Mammary epithelial cell (primary cell): ENCODE results near the gene SF3A2.

Source experiments
- EZH2 ChIP-seq: IDR thresholded peaks from 2 replicates; pipeline ENCODE4 v1.6.1; 2012; ENCODE audit warnings: low read length, inconsistent platforms, borderline replicate concordance
- TF ChIP-seq, protein P1 (sequence below), 2 donors: IDR thresholded peaks in 1 of 2; conservative IDR thresholded peaks in 1 of 2; 2 replicates each; pipeline ENCODE4 v1.5.1; 2011 to 2012; ENCODE audit warnings: inconsistent platforms in 2 of 2, low read length in 2 of 2, mild to moderate bottlenecking in 2 of 2, control low read depth in 1 of 2, low read depth in 1 of 2; ENCODE audit not compliant: insufficient read depth in 1 of 2; ENCODE audit errors: extremely low read depth in 1 of 2

DNA sequence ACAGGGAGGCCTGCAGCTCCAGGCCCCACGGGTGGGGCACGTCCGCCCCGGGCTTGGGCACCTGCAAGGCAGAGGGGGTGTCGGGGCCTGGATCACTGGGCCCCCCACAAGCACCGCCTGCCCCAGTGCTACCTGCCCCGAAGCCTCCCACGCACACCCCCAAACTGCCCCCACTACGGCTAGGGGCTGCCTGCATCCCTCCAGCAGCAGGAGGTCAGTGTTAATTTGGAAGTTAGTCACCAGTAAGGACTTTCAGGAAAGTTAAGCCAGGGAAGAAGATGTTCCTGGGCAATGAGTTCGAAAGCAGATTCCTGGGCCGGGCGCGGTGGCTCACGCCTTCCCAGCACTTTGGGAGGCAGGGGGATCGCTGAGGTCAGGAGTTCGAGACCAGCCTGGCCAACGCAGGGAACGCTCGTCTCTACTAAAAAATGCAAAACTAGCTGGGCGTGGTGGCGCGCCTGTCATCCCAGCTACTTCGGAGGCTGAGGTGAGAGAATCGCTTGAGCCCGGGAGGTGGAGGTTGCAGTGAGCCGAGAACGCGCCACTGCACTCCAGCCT, 39.9 kb downstream of the SF3A2 start:
- TF ChIP-seq EZH2, result no peak
- TF ChIP-seq, protein P1, sequence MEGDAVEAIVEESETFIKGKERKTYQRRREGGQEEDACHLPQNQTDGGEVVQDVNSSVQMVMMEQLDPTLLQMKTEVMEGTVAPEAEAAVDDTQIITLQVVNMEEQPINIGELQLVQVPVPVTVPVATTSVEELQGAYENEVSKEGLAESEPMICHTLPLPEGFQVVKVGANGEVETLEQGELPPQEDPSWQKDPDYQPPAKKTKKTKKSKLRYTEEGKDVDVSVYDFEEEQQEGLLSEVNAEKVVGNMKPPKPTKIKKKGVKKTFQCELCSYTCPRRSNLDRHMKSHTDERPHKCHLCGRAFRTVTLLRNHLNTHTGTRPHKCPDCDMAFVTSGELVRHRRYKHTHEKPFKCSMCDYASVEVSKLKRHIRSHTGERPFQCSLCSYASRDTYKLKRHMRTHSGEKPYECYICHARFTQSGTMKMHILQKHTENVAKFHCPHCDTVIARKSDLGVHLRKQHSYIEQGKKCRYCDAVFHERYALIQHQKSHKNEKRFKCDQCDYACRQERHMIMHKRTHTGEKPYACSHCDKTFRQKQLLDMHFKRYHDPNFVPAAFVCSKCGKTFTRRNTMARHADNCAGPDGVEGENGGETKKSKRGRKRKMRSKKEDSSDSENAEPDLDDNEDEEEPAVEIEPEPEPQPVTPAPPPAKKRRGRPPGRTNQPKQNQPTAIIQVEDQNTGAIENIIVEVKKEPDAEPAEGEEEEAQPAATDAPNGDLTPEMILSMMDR (conservative IDR thresholded peaks at IDR 0.05 in 1 of 2, IDR thresholded peaks at IDR 0.05 in 1 of 2; ENCODE audit: extremely low read depth in 1 of 2, insufficient read depth in 1 of 2, low read depth in 1 of 2, low read length in 2 of 2), result no peak
